BLaER1 (cell line): ENCODE results near the gene GPER1.

Source experiments
- H3K27ac ChIP-seq: shearing (Covaris generic); formaldehyde crosslinking; 2 replicates; pipeline ENCODE4 v1.8.1; 2022
- H3K27me3 ChIP-seq: shearing (Covaris generic); formaldehyde crosslinking; 2 replicates; pipeline ENCODE4 v1.8.1; 2022
- H3K36me3 ChIP-seq: shearing (Covaris generic); formaldehyde crosslinking; 2 replicates; pipeline ENCODE4 v1.8.1; 2022
- H3K4me1 ChIP-seq: shearing (Covaris generic); formaldehyde crosslinking; 2 replicates; pipeline ENCODE4 v1.8.1; 2022
- H3K4me2 ChIP-seq: shearing (Covaris generic); formaldehyde crosslinking; 2 replicates; pipeline ENCODE4 v1.8.1; 2022
- H3K4me3 ChIP-seq: shearing (Covaris generic); formaldehyde crosslinking; 2 replicates; pipeline ENCODE4 v1.8.1; 2022
- H3K9ac ChIP-seq: shearing (Covaris generic); formaldehyde crosslinking; 2 replicates; pipeline ENCODE4 v1.8.1; 2022
- H3K9me3 ChIP-seq: shearing (Covaris generic); formaldehyde crosslinking; 2 replicates; pipeline ENCODE4 v1.8.1; 2022
- H4K20me1 ChIP-seq: shearing (Covaris generic); formaldehyde crosslinking; 2 replicates; pipeline ENCODE4 v1.8.1; 2022
- Cebpa-rat ChIP-seq: shearing (Covaris generic); IDR thresholded peaks from 2 replicates; pipeline ENCODE4 v1.8.1; 2022

GPER1 gene

GRCh38 chr7:1098243-1099153 lies 10.6 kb downstream of the GPER1 start:
- peak overlapping the region; percentile 62 for H3K4me3 ChIP-seq
- no peaks in the 10 kb centered on the region for H3K27me3 ChIP-seq
- H3K36me3 ChIP-seq = peaks cover 27% of the 10 kb centered on the region
- H3K9ac ChIP-seq = peak overlapping the region; percentile 78
- H4K20me1 ChIP-seq = peaks cover 57% of the 10 kb centered on the region
- H3K4me1 ChIP-seq = peaks cover 98% of the 10 kb centered on the region
- H3K4me2 ChIP-seq = peak overlapping the region; percentile 98
- TF ChIP-seq Cebpa-rat = no peak
- H3K9me3 ChIP-seq = no peaks in the 10 kb centered on the region
- peak overlapping the region; percentile 88 for H3K27ac ChIP-seq

DNA sequence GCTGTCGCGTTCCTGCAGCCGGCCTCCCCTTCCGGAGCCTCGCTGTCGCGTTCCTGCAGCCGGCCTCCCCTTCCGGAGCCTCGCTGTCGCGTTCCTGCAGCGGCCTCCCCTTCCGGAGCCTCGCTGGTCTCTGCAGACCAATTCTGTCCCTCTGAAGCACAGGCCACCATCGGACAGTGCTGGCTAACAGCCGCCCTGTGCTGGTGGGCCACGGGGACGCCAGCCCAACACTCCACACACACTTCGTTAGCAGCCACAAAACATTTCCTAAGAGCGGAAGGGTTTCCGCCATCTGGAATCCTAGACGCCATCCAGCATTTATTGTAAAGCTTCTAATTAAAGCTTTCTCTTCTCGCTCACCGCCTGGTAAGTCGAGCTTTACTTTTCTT lies 11.2 kb downstream of the GPER1 start:
- Histone ChIP-seq H3K27me3 (no peaks in the 10 kb centered on the region), H3K4me3 (peak overlapping the region; percentile 62), H3K4me2 (peak overlapping the region; percentile 98), H3K36me3 (peaks cover 33% of the 10 kb centered on the region), H3K4me1 (peaks cover 100% of the 10 kb centered on the region), H4K20me1 (peaks cover 63% of the 10 kb centered on the region), H3K9me3 (no peaks in the 10 kb centered on the region), H3K9ac (peak overlapping the region; percentile 78), H3K27ac (peak overlapping the region; percentile 88)
- TF ChIP-seq Cebpa-rat = no peak

GRCh38 chr7:1099637-1100036 lies 11.7 kb downstream of the GPER1 start:
- H3K4me3 ChIP-seq = peak overlapping the region; percentile 62
- H3K4me2 ChIP-seq = peak overlapping the region; percentile 98
- peak overlapping the region; percentile 78 for H3K9ac ChIP-seq
- no peaks in the 10 kb centered on the region for H3K9me3 ChIP-seq
- no peaks in the 10 kb centered on the region for H3K27me3 ChIP-seq
- no peak for TF ChIP-seq Cebpa-rat
- H3K36me3 ChIP-seq = peaks cover 37% of the 10 kb centered on the region
- peaks cover 66% of the 10 kb centered on the region for H4K20me1 ChIP-seq
- H3K27ac ChIP-seq = peak overlapping the region; percentile 88
- H3K4me1 ChIP-seq = peaks cover 100% of the 10 kb centered on the region

DNA sequence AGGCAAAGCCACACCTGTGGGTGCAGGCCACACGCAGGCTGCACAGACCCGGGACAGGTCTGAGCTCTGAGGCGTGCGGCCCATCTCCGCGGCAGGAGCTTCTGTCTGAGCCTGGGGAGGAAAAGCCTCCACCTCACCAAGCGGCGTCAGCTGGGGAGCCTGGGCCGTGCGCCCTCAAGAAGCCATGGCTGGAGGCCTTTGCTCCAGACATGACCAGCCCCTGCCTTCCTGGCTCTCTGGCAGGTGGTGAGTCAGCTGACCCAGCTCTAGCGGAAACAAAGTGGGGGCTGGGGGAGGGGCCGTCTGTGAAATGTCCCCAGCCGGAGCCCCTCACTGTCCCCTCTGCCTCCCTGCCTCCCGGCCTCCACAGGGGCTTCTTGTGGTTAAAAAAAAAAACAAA lies 12.5 kb downstream of the GPER1 start:
- Histone ChIP-seq H3K4me1 (peaks cover 100% of the 10 kb centered on the region), H3K36me3 (peaks cover 37% of the 10 kb centered on the region), H3K4me2 (peak overlapping the region; percentile 98), H3K27ac (peak overlapping the region; percentile 88), H3K9ac (peak overlapping the region; percentile 78), H4K20me1 (peaks cover 64% of the 10 kb centered on the region), H3K27me3 (no peaks in the 10 kb centered on the region), H3K4me3 (peak overlapping the region; percentile 62), H3K9me3 (no peaks in the 10 kb centered on the region)
- TF ChIP-seq Cebpa-rat = no peak

DNA sequence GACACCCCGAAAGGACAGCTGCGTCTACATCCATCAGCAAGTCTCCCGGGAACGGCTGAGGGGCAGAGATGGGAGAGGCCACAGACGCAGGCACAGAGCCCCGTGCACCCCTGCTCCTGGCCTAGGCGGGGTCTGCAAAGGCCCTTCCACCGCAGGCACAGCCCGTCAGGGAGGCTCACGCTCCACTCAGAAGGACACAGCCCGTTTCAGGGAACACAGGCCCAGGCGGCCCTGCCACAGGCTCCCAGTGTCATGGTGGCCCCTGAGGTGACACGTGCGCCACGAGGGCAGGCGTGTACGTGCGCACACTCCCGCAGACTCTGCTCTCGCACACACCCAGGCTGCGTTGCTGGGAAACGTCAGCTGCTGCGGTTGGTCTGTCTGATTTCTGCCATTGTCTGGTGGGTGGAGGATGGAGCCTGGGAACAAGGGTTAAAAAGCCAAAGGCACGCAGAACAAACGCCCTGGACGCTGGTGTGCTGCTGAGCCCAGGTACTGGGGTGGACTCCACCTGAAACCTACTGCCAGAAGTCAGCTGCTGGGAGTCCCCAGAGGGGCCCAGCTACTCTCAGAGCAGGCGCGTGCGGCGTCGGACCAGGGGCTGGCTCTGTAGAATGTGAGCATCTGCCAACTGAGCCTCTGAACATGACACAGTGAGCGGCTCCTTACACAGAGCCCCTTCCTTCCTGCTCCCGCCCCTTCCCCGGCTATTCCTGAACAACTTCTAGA lies 13.1 kb downstream of the GPER1 start:
- Histone ChIP-seq H3K9ac (peak overlapping the region; percentile 78), H3K27ac (peak overlapping the region; percentile 88)
- no peak for TF ChIP-seq Cebpa-rat

GRCh38 chr7:1101563-1102431 lies 13.9 kb downstream of the GPER1 start:
- Histone ChIP-seq H4K20me1 (peaks cover 67% of the 10 kb centered on the region), H3K9me3 (no peaks in the 10 kb centered on the region), H3K27ac (peak overlapping the region; percentile 88), H3K4me2 (peak overlapping the region; percentile 98), H3K36me3 (peaks cover 37% of the 10 kb centered on the region), H3K27me3 (no peaks in the 10 kb centered on the region), H3K4me1 (peaks cover 100% of the 10 kb centered on the region), H3K4me3 (peak overlapping the region; percentile 62), H3K9ac (peak overlapping the region; percentile 78)
- no peak for TF ChIP-seq Cebpa-rat

More for the DNA sequence above, 13.1 kb downstream of the GPER1 start:
- H3K4me2 ChIP-seq = peak overlapping the region; percentile 98
- H3K36me3 ChIP-seq = peaks cover 37% of the 10 kb centered on the region
- peaks cover 64% of the 10 kb centered on the region for H4K20me1 ChIP-seq
- peaks cover 100% of the 10 kb centered on the region for H3K4me1 ChIP-seq
- no peaks in the 10 kb centered on the region for H3K27me3 ChIP-seq
- no peaks in the 10 kb centered on the region for H3K9me3 ChIP-seq
- H3K4me3 ChIP-seq = peak overlapping the region; percentile 62

DNA sequence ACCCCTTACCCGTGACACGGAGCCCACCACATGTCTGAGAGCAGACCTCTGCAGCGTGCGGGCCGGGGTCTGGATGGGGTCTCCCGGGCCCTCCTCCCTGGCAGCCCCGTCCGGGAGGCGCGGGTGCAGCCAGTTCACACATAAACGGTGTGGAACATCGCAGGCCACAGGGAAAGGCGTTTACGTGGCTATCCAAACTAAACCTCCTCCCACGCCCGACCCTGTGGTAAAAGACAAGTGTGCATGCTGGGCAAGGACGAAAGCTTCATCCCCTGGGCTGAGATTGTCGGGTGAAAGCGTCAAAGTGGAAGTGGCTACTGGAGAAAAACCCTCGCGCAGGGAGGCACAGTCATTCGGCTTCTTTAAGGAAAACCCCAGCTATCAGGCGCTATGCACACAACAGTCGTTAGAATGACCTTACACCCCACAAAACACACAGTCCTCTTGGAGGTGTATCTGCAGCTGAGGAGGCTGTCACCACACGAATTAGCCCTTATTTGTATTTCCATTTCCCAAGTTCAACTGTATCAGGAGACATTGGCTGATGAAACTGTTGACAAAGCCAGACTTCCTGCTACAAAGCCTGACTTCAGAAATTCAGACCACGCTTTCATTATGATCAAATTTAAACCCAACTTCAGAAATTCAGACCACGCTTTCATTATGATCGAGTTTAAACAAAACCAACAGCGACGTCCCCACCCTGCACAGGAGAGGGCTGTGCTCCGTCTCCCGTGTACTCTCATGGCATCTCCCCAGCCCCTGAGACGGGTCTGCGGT lies 15.3 kb downstream of the GPER1 start:
- H3K9me3 ChIP-seq = no peaks in the 10 kb centered on the region
- no peak overlapping the region for H3K4me3 ChIP-seq
- peaks cover 99% of the 10 kb centered on the region for H3K4me1 ChIP-seq
- H3K27ac ChIP-seq = peak overlapping the region; percentile 70
- H3K36me3 ChIP-seq = peaks cover 34% of the 10 kb centered on the region
- H3K27me3 ChIP-seq = no peaks in the 10 kb centered on the region
- TF ChIP-seq Cebpa-rat = no peak
- peaks cover 80% of the 10 kb centered on the region for H4K20me1 ChIP-seq
- H3K9ac ChIP-seq = peak overlapping the region; percentile 78; the same call in 1 of the 2 replicates
- H3K4me2 ChIP-seq = peak overlapping the region; percentile 98

DNA sequence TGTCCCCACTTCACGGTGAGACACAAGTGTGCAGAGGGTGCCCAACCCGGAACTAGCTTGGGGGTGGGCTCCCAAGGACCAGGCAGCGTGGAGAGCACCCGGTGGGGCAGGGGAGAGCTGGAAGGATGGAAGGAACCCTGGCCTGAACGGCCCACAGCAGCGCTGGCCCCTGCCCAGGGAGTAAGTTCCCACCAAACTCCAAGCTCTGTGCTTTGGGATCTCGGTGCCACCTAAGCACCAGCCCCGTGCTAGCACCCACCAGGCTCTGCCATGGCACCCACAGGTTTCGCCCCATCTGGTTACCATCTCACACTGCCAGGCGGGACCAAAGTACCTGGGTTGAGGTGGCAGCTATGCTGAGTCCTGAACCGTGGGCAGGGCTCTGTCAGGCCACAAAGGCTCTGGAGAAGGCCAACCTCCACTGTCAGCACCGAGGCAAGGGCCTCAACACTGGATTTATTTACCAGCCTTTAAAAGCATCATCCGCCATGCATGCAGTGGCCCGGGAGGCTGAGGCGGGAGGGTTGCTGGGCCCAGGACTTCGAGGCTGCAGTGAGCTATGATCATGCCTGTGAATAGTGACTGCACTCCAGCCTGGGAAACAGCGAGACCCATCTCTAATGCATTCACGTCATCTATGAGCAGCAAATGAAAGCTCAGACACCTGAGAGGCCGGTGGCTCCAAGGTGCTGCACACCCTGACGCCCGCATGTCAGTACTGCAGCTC lies 16.0 kb downstream of the GPER1 start:
- Histone ChIP-seq H4K20me1 (peaks cover 87% of the 10 kb centered on the region), H3K4me2 (peak overlapping the region; percentile 98), H3K9ac (peak overlapping the region; percentile 59; the same call in 1 of the 2 replicates), H3K27ac (peak overlapping the region; percentile 70), H3K4me3 (no peak overlapping the region), H3K4me1 (peaks cover 99% of the 10 kb centered on the region), H3K36me3 (peaks cover 31% of the 10 kb centered on the region), H3K9me3 (no peaks in the 10 kb centered on the region), H3K27me3 (no peaks in the 10 kb centered on the region)
- TF ChIP-seq Cebpa-rat = no peak
